Esophagus muscularis mucosa (tissue), 4 donors: ENCODE results near the gene FBLIM1. TPM values are rescaled to one million over a fixed set of nuclear protein-coding genes. Genes with fewer than 3 reads are reported as not detected.

ENCODE experiments used
- DNase-seq: peaks from one replicate; pipeline ENCODE4 v3.0.0-alpha.2; 2017; ENCODE audit errors: extremely low spot score
- H3K27ac ChIP-seq, 4 donors: fragments of 200-600 bp; sonication (generic); replicated peaks in 1 of 4; 1 replicate in 3 of 4; 2 replicates in 1 of 4; pipeline ENCODE4 v1.5.1; 2016 to 2019; ENCODE audit warnings: mild to moderate bottlenecking in 1 of 4
- H3K27me3 ChIP-seq, 4 donors: fragments of 200-600 bp; sonication (generic); one replicate each; pipeline versions ENCODE4 v1.5.1 to v1.6.0; 2016 to 2019
- H3K36me3 ChIP-seq, 4 donors: fragments of 200-600 bp; sonication (generic); one replicate each; pipeline ENCODE4 v1.5.1; 2016 to 2019
- H3K4me1 ChIP-seq, 4 donors: fragments of 200-600 bp; sonication (generic); one replicate each; pipeline ENCODE4 v1.5.1; 2016 to 2019
- H3K4me3 ChIP-seq, 4 donors: fragments of 200-600 bp; sonication (generic); 1 replicate in 2 of 4; 2 replicates in 2 of 4; pipeline ENCODE4 v1.5.1; 2016 to 2019; ENCODE audit warnings: mild to moderate bottlenecking in 4 of 4, moderate library complexity in 1 of 4
- H3K9me3 ChIP-seq, 4 donors: fragments of 200-600 bp; sonication (generic); 1 replicate in 3 of 4; 2 replicates in 1 of 4; pipeline ENCODE4 v1.5.1; 2016 to 2019
- CTCF ChIP-seq, 3 experiments: fragments of 200-600 bp in 2 of 3; fragments of 450-650 bp in 1 of 3; sonication (generic) in 2 of 3; IDR thresholded peaks; one replicate each; pipeline ENCODE4 v1.5.1; 2017 to 2019; ENCODE audit warnings: antibody characterized with exemption in 3 of 3, mild to moderate bottlenecking in 2 of 3, moderate library complexity in 1 of 3
- EP300 ChIP-seq: sonication (generic); formaldehyde crosslinking; IDR thresholded peaks from one replicate; pipeline ENCODE4 v1.6.1; 2017; ENCODE audit warnings: antibody characterized with exemption
- POLR2A ChIP-seq: fragments of 450-650 bp; IDR thresholded peaks from one replicate; pipeline ENCODE4 v1.6.1; 2017; ENCODE audit warnings: antibody characterized with exemption, moderate library complexity, mild to moderate bottlenecking, low read depth
- POLR2AphosphoS5 ChIP-seq, 2 donors: sonication (generic); formaldehyde crosslinking; IDR thresholded peaks; one replicate each; pipeline ENCODE4 v1.6.1; 2017; ENCODE audit warnings: antibody characterized with exemption in 2 of 2
- WGBS: methylation state at CpG from one replicate; pipeline ENCODE4 v1.1.5; 2018; 5-methylcytosine and 5-hydroxymethylcytosine counted together
- intact Hi-C: fragments of 100-400 bp; cut with DNase I; formaldehyde crosslinking; loops from one replicate; pipeline ENCODE4 v1.15.1; 2023
- total RNA-seq, 4 donors: library from RNA; depleted of rRNA; stranded (reverse); fragments of >200 nt; gene quantifications; one replicate each; pipeline versions ENCODE4 v1.1.0 to v1.2.1, GENCODE V29; 2016

FBLIM1 gene
- total RNA-seq, 4 donors from 2014 or later: 44.9 to 115 (median 71.8) TPM

DNA sequence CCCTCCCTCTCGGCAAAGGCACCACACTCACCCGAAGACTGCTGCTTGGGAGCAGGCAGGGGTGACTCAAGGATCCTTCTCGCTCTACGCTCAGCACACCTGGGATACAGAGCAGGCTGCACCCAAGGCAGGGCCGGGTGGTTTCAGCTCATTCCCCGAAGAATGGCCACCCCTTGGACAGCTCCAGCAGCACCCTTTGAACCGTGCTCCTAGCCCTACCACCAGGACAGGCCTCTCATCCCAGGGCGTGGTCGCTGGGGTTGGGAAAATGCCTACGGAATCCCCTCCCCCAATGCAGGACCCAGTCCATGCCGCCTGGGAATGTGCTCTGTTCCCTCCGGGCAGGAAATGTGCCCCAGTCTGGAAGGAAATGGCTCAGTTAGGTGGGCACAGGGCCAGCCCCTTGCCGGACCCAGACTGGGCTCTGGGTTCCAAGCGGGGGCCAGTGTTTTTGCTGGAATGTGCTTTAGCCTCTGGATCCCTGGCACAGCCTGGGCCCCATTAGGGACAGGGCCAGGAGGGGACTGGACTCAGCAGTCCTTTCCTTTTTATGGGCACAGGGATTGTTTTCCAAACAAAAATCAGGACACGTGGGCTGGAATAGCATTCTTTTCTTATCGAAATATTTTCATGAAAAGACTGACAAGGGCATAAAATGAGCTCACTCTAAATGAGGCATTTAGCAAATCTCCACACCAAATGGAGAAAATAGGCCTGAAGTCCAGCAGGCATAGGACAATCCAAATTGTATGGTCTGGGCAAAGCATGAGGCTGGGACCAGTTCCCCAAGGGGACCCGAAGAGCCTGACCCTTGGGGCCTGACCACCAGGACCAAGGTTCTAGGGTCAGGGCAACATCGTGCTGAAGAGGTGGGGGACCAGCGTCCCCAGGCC is 8.9 kb upstream of the FBLIM1 start:
- TF ChIP-seq POLR2A: no peak
- TF ChIP-seq EP300: no peak
- TF ChIP-seq POLR2AphosphoS5 (IDR thresholded peaks at IDR 0.05): no peak
- TF ChIP-seq CTCF (IDR thresholded peaks at IDR 0.05): no peak
- Histone ChIP-seq H3K9me3 (no peaks in the 10 kb centered on the region), H3K36me3 (no peaks in the 10 kb centered on the region), H3K4me3 (no peak overlapping the region), H3K4me1 (peaks cover 0 to 8% (median 1%) of the 10 kb centered on the region in 4 donors), H3K27ac (peak overlapping the region in 1 of 4 donors; percentile 20), H3K27me3 (no peaks in the 10 kb centered on the region)
- DNase-seq: no peak
- intact Hi-C loops: no loop called here
- WGBS: 68% methylated on average over 17 of the region's 19 CpGs

GRCh38 chr1:15750924-15751323 is 7.7 kb upstream of the FBLIM1 start:
- Histone ChIP-seq H3K4me3 (no peak overlapping the region), H3K4me1 (peaks cover 0 to 8% (median 3%) of the 10 kb centered on the region in 4 donors), H3K27me3 (no peaks in the 10 kb centered on the region), H3K27ac (no peak overlapping the region), H3K36me3 (no peaks in the 10 kb centered on the region), H3K9me3 (no peaks in the 10 kb centered on the region)
- intact Hi-C loops: no loop called here
- DNase-seq: no peak
- TF ChIP-seq POLR2AphosphoS5 (IDR thresholded peaks at IDR 0.05) (no peak), CTCF (IDR thresholded peaks at IDR 0.05) (no peak), EP300 (no peak), POLR2A (no peak)
- 85% methylated on average over 7 of the region's 12 CpGs for WGBS

DNA sequence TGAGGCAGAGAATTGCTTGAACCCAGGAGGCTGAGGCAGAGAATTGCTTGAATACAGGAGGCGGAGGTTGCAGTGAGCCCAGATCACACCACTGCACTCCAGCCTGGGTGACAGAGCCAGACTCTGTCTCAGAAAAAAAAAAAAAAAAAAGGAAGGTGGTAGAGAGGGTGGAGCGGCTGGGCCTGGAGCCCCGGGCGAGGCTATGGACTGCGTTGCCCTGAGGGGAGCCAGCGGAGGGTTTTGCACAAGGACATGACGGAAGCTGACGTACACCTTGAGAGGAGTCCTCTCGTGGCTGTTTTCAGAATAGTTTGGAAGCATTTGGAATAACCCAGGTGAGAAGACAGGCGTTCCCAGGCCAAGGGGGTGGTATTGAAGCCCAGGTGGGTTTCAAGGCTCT is 6.9 kb upstream of the FBLIM1 start:
- H3K4me1 ChIP-seq: peaks cover 0 to 16% (median 11%) of the 10 kb centered on the region in 4 donors
- H3K27me3 ChIP-seq: no peaks in the 10 kb centered on the region
- no peak for DNase-seq
- no peak overlapping the region for H3K27ac ChIP-seq
- TF ChIP-seq CTCF (IDR thresholded peaks at IDR 0.05) (no peak), POLR2AphosphoS5 (IDR thresholded peaks at IDR 0.05) (no peak), EP300 (no peak)
- H3K9me3 ChIP-seq: no peaks in the 10 kb centered on the region
- whole genome bisulfite sequencing: 95% methylated on average over 10 of the region's 10 CpGs
- no peaks in the 10 kb centered on the region for H3K36me3 ChIP-seq
- intact Hi-C loops: no loop called here
- no peak overlapping the region for H3K4me3 ChIP-seq

GRCh38 chr1:15753776-15754175 is 4.8 kb upstream of the FBLIM1 start:
- DNase-seq: no peak
- WGBS: 92% methylated on average over 9 of the region's 10 CpGs
- H3K4me1 ChIP-seq: peaks cover 8 to 33% (median 30%) of the 10 kb centered on the region in 4 donors
- intact Hi-C loops: no loop called here
- H3K36me3 ChIP-seq: no peaks in the 10 kb centered on the region
- TF ChIP-seq POLR2A: no peak
- no peak for TF ChIP-seq CTCF (IDR thresholded peaks at IDR 0.05)
- TF ChIP-seq POLR2AphosphoS5 (IDR thresholded peaks at IDR 0.05): no peak
- no peak for TF ChIP-seq EP300
- H3K27me3 ChIP-seq: peaks cover 0 to 7% (median under 1%) of the 10 kb centered on the region in 4 donors
- no peak overlapping the region for H3K4me3 ChIP-seq
- H3K9me3 ChIP-seq: no peaks in the 10 kb centered on the region
- H3K27ac ChIP-seq: no peak overlapping the region
